HepG2 (cell line): Measurements from ENCODE around the gene C1orf141. TPM values are rescaled to one million over a fixed set of nuclear protein-coding genes. Genes with fewer than 3 reads are reported as not detected.

Source experiments
- CEBPZ ChIP-seq: IDR thresholded peaks from 2 replicates; pipeline ENCODE4 v1.6.1; 2012; ENCODE audit warnings: low read length, improper control_type of control experiment
- HNF4G ChIP-seq, 2 experiments: sonication (generic) in 1 of 2; formaldehyde crosslinking in 1 of 2; IDR thresholded peaks; 2 replicates each; pipeline versions ENCODE4 v1.4.0 to v1.6.1; 2011 to 2020; ENCODE audit warnings: borderline replicate concordance in 2 of 2, low read depth in 2 of 2, mild to moderate bottlenecking in 2 of 2, low read length in 1 of 2, missing genetic modification reagents in 1 of 2, moderate library complexity in 1 of 2
- ISL2 ChIP-seq: sonication (generic); formaldehyde crosslinking; IDR thresholded peaks from 2 replicates; pipeline ENCODE4 v1.5.0; 2020; ENCODE audit warnings: missing genetic modification reagents
- JUN ChIP-seq: sonication (generic); formaldehyde crosslinking; IDR thresholded peaks from 2 replicates; pipeline ENCODE4 v1.4.0; 2020; ENCODE audit warnings: mild to moderate bottlenecking, missing genetic modification reagents
- ZNF264 ChIP-seq: sonication (generic); formaldehyde crosslinking; IDR thresholded peaks from 2 replicates; pipeline ENCODE4 v1.4.0; 2020; ENCODE audit warnings: missing genetic modification reagents
- polyA plus RNA-seq, 8 experiments: library from polyadenylated mRNA; depleted of rRNA in 3 of 8; stranded (reverse) in 7 of 8; unstranded in 1 of 8; fragments of >200 nt; fragmentation: Illumina TruSeq in 4 of 8; extraction: Trizol in 4 of 8; gene quantifications; 2 replicates each; pipeline versions ENCODE4 v1.2.1 to v1.2.3, GENCODE V29; 2011 to 2016; ENCODE audit warnings: low read depth in 4 of 8, missing spikeins in 1 of 8, mixed read lengths in 1 of 8; ENCODE audit not compliant: insufficient read depth in 1 of 8
- total RNA-seq, 5 experiments: library from RNA; depleted of rRNA; stranded (reverse); fragments of >200 nt; fragmentation: Illumina TruSeq; extraction: Trizol; gene quantifications; 2 replicates each; pipeline ENCODE4 v1.2.3, GENCODE V29; 2016; ENCODE audit warnings: low read depth in 1 of 5
- TF ChIP-seq, protein P1 (sequence below): sonication (generic); formaldehyde crosslinking; IDR thresholded peaks from 2 replicates; pipeline ENCODE4 v1.4.0; 2020; ENCODE audit warnings: missing genetic modification reagents
- TF ChIP-seq, protein P2 (sequence below): sonication (generic); formaldehyde crosslinking; IDR thresholded peaks from 2 replicates; pipeline ENCODE4 v1.5.0; 2020; ENCODE audit warnings: mild to moderate bottlenecking, missing genetic modification reagents

Gene C1orf141
- total and polyA plus RNA-seq, 2 of the 13 experiments (the other 11 are each of a cell fraction or from before 2014, with no cell fraction given) = not detected

DNA sequence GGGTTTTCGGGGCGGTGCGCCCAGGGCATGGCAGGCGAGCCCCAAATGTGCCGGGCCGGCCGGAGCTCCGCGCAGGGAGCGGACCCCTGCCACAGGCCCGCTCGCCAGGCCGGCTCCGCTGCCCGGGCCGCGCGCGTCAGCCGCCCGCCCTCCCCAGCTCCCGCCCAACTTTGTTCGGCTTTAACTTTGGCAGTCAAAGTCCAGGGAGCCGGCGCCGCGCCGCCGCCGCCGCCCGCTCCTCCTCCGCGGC, 81.3 kb downstream of the C1orf141 start (continued):
- TF ChIP-seq, protein P1, sequence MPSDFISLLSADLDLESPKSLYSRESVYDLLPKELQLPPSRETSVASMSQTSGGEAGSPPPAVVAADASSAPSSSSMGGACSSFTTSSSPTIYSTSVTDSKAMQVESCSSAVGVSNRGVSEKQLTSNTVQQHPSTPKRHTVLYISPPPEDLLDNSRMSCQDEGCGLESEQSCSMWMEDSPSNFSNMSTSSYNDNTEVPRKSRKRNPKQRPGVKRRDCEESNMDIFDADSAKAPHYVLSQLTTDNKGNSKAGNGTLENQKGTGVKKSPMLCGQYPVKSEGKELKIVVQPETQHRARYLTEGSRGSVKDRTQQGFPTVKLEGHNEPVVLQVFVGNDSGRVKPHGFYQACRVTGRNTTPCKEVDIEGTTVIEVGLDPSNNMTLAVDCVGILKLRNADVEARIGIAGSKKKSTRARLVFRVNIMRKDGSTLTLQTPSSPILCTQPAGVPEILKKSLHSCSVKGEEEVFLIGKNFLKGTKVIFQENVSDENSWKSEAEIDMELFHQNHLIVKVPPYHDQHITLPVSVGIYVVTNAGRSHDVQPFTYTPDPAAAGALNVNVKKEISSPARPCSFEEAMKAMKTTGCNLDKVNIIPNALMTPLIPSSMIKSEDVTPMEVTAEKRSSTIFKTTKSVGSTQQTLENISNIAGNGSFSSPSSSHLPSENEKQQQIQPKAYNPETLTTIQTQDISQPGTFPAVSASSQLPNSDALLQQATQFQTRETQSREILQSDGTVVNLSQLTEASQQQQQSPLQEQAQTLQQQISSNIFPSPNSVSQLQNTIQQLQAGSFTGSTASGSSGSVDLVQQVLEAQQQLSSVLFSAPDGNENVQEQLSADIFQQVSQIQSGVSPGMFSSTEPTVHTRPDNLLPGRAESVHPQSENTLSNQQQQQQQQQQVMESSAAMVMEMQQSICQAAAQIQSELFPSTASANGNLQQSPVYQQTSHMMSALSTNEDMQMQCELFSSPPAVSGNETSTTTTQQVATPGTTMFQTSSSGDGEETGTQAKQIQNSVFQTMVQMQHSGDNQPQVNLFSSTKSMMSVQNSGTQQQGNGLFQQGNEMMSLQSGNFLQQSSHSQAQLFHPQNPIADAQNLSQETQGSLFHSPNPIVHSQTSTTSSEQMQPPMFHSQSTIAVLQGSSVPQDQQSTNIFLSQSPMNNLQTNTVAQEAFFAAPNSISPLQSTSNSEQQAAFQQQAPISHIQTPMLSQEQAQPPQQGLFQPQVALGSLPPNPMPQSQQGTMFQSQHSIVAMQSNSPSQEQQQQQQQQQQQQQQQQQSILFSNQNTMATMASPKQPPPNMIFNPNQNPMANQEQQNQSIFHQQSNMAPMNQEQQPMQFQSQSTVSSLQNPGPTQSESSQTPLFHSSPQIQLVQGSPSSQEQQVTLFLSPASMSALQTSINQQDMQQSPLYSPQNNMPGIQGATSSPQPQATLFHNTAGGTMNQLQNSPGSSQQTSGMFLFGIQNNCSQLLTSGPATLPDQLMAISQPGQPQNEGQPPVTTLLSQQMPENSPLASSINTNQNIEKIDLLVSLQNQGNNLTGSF (CRISPR knock-in tag) = 0 out of 2 replicates have a peak, but pooled peaks have one; percentile 8
- TF ChIP-seq ZNF264 (0 out of 2 replicates have a peak, but pooled peaks have one; percentile 34), ISL2 (CRISPR knock-in tag) (0 out of 2 replicates have a peak, but pooled peaks have one; percentile 1), JUN (no peak), CEBPZ (no peak), HNF4G (IDR thresholded peaks at IDR 0.05; ENCODE audit: borderline replicate concordance, low read depth, low read length) (peak; percentile 51; the same call in 1 of the 2 replicates), HNF4G (CRISPR knock-in tag; IDR thresholded peaks at IDR 0.05; ENCODE audit: borderline replicate concordance, low read depth) (no peak)
- TF ChIP-seq, protein P2, sequence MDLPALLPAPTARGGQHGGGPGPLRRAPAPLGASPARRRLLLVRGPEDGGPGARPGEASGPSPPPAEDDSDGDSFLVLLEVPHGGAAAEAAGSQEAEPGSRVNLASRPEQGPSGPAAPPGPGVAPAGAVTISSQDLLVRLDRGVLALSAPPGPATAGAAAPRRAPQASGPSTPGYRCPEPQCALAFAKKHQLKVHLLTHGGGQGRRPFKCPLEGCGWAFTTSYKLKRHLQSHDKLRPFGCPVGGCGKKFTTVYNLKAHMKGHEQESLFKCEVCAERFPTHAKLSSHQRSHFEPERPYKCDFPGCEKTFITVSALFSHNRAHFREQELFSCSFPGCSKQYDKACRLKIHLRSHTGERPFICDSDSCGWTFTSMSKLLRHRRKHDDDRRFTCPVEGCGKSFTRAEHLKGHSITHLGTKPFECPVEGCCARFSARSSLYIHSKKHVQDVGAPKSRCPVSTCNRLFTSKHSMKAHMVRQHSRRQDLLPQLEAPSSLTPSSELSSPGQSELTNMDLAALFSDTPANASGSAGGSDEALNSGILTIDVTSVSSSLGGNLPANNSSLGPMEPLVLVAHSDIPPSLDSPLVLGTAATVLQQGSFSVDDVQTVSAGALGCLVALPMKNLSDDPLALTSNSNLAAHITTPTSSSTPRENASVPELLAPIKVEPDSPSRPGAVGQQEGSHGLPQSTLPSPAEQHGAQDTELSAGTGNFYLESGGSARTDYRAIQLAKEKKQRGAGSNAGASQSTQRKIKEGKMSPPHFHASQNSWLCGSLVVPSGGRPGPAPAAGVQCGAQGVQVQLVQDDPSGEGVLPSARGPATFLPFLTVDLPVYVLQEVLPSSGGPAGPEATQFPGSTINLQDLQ (CRISPR knock-in tag) = 0 out of 2 replicates have a peak, but pooled peaks have one; percentile 20
